Measurements from ENCODE around the gene MYD88. TPM values are rescaled to one million over a fixed set of nuclear protein-coding genes. Genes with fewer than 3 reads are reported as not detected.
A peak's percentile ranks its signal among the peaks of the same experiment; 100 is the strongest.

MYD88 gene
- total and polyA plus RNA-seq, 9 of the 15 experiments (the other 6 are each of a cell fraction or from before 2014, with no cell fraction given) = 3.2 to 47.3 (median 27.6) TPM

DNA sequence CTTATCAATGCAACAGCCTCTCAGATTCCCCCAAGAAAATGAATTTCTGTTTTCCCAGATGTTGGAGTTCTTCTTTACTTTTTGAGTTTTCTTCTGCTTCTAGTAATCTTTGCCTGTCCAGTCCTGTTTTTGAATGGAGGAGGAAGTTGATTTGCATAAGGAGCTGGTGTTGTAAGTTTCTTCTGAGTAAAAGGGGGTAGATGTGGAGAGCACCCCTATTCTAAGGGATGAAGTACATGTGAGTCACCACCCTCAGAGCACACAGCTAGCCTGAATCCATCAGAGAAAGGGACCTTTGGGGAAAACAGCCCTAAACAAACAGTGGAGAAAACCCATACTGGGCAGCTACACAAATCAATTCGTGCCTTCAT lies 36.0 kb upstream of the MYD88 start (continued):
- TF ChIP-seq, protein P1, sequence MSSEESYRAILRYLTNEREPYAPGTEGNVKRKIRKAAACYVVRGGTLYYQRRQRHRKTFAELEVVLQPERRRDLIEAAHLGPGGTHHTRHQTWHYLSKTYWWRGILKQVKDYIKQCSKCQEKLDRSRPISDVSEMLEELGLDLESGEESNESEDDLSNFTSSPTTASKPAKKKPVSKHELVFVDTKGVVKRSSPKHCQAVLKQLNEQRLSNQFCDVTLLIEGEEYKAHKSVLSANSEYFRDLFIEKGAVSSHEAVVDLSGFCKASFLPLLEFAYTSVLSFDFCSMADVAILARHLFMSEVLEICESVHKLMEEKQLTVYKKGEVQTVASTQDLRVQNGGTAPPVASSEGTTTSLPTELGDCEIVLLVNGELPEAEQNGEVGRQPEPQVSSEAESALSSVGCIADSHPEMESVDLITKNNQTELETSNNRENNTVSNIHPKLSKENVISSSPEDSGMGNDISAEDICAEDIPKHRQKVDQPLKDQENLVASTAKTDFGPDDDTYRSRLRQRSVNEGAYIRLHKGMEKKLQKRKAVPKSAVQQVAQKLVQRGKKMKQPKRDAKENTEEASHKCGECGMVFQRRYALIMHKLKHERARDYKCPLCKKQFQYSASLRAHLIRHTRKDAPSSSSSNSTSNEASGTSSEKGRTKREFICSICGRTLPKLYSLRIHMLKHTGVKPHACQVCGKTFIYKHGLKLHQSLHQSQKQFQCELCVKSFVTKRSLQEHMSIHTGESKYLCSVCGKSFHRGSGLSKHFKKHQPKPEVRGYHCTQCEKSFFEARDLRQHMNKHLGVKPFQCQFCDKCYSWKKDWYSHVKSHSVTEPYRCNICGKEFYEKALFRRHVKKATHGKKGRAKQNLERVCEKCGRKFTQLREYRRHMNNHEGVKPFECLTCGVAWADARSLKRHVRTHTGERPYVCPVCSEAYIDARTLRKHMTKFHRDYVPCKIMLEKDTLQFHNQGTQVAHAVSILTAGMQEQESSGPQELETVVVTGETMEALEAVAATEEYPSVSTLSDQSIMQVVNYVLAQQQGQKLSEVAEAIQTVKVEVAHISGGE (CRISPR knock-in tag; IDR thresholded peaks at IDR 0.05) = no peak
- TF ChIP-seq HMGN3 (IDR thresholded peaks at IDR 0.05; ENCODE audit: borderline replicate concordance, extremely low read depth, insufficient read length, low read depth, low read length) (no peak), IRF2 (CRISPR knock-in tag; IDR thresholded peaks at IDR 0.05) (no peak)
- TF ChIP-seq, protein P2, sequence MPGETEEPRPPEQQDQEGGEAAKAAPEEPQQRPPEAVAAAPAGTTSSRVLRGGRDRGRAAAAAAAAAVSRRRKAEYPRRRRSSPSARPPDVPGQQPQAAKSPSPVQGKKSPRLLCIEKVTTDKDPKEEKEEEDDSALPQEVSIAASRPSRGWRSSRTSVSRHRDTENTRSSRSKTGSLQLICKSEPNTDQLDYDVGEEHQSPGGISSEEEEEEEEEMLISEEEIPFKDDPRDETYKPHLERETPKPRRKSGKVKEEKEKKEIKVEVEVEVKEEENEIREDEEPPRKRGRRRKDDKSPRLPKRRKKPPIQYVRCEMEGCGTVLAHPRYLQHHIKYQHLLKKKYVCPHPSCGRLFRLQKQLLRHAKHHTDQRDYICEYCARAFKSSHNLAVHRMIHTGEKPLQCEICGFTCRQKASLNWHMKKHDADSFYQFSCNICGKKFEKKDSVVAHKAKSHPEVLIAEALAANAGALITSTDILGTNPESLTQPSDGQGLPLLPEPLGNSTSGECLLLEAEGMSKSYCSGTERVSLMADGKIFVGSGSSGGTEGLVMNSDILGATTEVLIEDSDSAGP (CRISPR knock-in tag; IDR thresholded peaks at IDR 0.05) = no peak

DNA sequence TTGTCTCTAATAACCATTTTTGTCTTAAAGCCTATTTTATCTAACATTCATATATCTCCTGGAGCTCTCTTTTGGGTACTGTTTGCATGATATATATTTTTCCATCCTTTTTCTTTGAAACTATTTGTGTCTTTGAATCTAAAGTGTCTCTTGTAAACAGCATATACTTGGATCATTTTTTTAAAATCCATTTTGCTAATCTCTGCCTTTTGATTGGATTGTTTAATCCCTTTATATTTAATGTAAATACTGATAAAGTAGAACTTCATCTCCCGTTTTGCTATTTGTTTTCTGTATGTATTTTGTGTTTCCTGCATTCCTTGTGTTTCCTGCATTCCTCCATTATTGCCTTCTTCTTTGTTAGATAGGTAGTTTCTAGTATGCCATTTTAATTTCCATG lies 32.9 kb upstream of the MYD88 start:
- no TSS peak for BruUV-seq (replicated peaks)
- no peak overlapping the region for H3K4me2 ChIP-seq (ENCODE audit: insufficient read depth, low read length)
- H3K27me3 ChIP-seq (ENCODE audit: control insufficient read depth in 2 of 2, insufficient read depth in 2 of 2, low read length in 2 of 2) = peaks cover 12 to 35% of the 10 kb centered on the region in 2 experiments; a peak in 4 of 5 replicates
- CTCF ChIA-PET (ENCODE audit: low intra/inter-chr PET ratio) = no interaction called here
- H3K4me1 ChIP-seq (replicated peaks in 1 of 2; ENCODE audit: control insufficient read depth in 2 of 2, insufficient read depth in 2 of 2, low read length in 2 of 2) = peaks cover 0 to 7% of the 10 kb centered on the region in 2 experiments; a peak in 2 of 5 replicates
- no peak for DNase-seq (ENCODE audit: extremely low read depth in 1 of 4, low spot score in 3 of 4)
- POLR2A ChIA-PET = no interaction called here
- H3K9me1 ChIP-seq (ENCODE audit: control insufficient read depth, insufficient read depth, low read length) = no peaks in the 10 kb centered on the region
- no peaks in the 10 kb centered on the region for H3K36me3 ChIP-seq (ENCODE audit: control insufficient read depth, insufficient read depth, low read length)
- H3K9me3 ChIP-seq (replicated peaks; ENCODE audit: control insufficient read depth, insufficient read depth, low read depth, low read length) = no peaks in the 10 kb centered on the region
- no peak overlapping the region for H3K4me3 ChIP-seq
- no peaks in the 10 kb centered on the region for H3K79me2 ChIP-seq (ENCODE audit: control insufficient read depth, insufficient read depth, low read length)
- intact Hi-C loops (cut with micrococcal nuclease) = no loop called here
- FAIRE-seq = no peak
- 0% methylated on average over 1 of the region's 1 CpG for WGBS (ENCODE audit: insufficient coverage, low coverage, missing lambda C conversion rate)
- in situ Hi-C loops (cut with MboI) = no loop called here
- no peak overlapping the region for H3K27ac ChIP-seq (ENCODE audit: extremely low read depth, low read depth, low read length)
- ATAC-seq = no peak
- no peak overlapping the region for H3K9ac ChIP-seq (ENCODE audit: insufficient read depth in 1 of 2, low read depth in 2 of 2, low read length in 2 of 2)
- no peaks in the 10 kb centered on the region for H4K20me1 ChIP-seq (replicated peaks; ENCODE audit: control insufficient read depth, insufficient read depth, low read length)
- H2AFZ ChIP-seq (ENCODE audit: low read depth, low read length) = no peak overlapping the region
- TF ChIP-seq RBM39 (optimal IDR thresholded peaks at IDR 0.05; ENCODE audit: low read depth, low read length) (no peak), SUPT5H (IDR thresholded peaks at IDR 0.05) (no peak), ZNF507 (tag; conservative IDR thresholded peaks at IDR 0.05) (peak; percentile 97), ERF (CRISPR knock-in tag; IDR thresholded peaks at IDR 0.05) (no peak), CREB1 (IDR thresholded peaks at IDR 0.05) (no peak), CREB1 (CRISPR knock-in tag; IDR thresholded peaks at IDR 0.05) (no peak)
- TF ChIP-seq, protein P3, sequence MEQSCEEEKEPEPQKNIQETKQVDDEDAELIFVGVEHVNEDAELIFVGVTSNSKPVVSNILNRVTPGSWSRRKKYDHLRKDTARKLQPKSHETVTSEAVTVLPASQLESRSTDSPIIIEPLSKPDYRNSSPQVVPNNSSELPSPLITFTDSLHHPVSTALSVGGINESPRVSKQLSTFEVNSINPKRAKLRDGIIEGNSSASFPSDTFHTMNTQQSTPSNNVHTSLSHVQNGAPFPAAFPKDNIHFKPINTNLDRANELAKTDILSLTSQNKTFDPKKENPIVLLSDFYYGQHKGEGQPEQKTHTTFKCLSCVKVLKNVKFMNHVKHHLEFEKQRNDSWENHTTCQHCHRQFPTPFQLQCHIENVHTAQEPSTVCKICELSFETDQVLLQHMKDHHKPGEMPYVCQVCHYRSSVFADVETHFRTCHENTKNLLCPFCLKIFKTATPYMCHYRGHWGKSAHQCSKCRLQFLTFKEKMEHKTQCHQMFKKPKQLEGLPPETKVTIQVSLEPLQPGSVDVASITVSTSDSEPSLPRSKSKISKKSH (CRISPR knock-in tag; IDR thresholded peaks at IDR 0.05) = no peak
